GM19240 (cell line): ENCODE measurements around the gene ERC2.

Source experiments
- DNase-seq: peaks from one replicate; pipeline ENCODE4 v3.0.0; 2011; ENCODE audit warnings: low spot score; ENCODE audit not compliant: insufficient read length

ERC2 gene

GRCh38 chr3:55482496-55483195 lies 985.6 kb downstream of the ERC2 start:
- no peak for DNase-seq

DNA sequence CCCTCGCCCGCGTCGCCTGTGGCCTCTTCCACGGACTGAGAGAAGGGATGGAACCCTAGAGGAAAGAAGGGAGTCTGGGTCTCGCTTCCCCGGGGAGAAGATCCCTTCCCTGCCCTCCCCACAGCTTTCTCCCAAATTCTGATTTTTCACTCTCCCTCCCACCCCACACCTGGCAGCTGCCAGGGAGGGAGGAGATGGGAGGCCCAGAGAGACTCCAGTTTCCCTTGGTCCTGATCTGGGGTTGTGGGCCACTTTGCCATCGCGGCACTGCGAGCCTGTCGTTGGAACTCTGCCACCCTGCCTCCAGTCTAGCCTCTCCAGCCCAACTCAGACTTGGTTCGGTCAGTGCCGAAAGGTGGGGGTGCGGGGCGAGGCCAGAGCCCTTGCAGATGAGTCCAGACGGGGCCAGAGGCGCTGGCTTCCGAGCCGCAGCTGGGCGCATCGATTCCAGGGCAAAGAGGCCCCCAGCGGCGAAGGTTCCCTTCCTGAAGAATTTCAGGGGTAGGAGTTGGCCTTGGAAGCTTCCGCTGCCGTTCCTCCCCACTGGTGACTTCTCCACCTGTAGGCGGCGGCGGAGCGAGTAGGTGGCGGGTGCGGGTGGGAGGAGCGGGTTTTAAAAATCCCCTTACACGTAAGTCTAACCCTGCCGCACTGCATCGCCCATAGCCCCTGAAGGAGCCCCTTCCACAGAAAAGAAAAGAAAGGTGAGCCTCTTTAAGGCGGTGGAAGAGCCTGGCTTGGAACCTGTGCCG lies 986.3 kb downstream of the ERC2 start:
- DNase-seq, result no peak

DNA sequence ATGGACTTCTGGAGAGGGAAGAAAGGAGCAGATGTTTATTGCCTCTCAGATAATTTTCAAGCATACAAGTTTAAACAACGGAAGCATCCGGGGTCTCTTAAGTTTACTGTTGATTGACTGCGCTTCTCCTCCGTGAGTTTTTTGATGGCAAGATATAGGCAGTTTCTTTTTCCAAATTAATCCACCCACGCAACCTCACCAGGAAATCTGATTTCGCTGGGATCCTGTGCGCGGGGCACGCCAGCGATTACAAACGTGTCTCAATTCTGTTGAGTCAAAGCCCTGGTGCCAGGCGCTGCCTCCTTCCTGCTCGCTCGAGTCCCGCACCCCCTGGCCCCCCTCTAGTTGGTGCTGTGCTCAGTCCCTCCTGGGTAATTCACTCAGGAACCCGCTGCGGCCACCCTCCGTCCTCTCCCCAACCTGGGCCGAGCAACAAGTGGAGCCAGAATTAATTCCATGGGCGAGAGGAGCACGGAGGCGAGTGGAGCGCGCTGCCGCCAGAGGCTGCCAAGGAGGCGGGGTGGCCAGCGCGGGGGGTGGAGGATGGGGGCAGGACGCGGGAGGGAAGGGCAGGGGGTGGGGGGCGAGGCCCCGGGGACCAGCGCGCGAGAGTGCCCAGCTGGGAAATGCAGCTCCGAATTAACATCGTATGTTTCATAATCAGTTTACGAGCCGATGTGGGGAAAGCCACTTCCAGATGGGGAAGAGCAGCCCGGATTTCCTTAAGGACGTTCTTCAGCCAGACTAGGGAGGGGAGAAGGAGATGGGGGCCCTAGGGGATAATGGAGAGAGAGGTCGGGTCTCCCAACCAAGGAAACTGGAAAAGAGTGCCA lies 987.1 kb downstream of the ERC2 start:
- no peak for DNase-seq

DNA sequence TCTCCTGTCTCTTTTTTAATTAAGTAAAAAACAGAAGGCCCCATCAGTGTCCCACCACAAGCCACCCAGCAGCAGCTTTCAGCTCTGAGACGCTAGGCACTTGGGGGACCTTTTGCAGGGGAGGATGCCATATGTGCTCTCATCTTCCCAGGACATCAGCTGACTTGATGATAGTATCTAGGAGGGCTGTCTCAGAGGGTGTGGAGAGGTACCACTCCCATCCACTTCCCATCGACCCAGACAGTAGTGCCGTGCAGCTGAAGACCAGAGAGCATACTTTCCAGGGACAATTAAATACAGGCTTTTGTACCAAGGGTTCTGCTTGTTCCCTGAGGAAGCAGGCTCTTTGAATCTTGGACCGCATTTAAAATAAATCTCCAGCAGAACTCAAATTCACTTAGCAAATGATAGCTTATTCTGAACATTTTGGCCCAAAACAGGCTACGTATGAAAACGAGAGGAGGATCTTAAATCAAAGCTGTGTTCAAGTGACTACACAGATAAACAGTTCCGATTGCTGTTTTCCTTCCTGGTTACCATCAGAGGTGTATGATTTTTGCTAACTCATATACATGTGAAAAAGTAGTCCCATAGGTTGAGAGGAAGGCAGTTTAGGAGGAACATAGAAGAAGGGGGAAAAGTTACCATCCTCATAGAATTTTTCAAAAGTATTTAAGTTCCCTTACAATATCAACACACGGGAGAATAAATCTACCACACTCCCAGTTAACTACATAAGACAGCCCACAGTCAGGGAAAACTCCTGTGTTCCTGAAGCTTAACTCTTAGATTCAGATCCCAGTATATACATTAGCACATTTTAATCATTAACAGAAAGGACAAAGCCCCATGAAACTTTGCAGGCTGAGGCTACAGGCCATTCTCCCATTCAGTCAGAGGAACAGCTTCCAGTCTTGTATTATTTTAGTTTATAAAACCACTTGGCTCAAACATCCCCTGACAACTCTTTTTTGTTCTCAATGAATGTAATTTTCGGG lies 990.7 kb downstream of the ERC2 start:
- DNase-seq, result no peak

DNA sequence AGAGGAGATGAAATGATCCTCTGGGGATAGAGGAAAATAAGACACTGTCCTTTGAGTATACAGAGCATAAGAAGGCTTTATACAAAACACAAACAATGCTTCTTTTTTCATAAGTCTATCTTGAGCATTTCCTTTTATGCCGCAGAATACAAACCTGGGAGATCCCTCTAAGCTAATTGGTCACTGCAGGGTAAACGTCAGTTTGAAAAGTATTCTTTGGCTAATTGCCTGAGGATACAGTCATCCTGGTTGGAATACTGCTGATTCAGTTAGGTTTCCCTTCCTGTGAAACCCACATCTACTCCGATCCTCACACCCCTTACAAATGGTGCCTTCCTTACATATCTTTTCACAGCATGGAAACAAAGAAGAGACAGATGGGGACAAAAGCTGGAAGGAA lies 991.8 kb downstream of the ERC2 start:
- DNase-seq, result no peak

DNA sequence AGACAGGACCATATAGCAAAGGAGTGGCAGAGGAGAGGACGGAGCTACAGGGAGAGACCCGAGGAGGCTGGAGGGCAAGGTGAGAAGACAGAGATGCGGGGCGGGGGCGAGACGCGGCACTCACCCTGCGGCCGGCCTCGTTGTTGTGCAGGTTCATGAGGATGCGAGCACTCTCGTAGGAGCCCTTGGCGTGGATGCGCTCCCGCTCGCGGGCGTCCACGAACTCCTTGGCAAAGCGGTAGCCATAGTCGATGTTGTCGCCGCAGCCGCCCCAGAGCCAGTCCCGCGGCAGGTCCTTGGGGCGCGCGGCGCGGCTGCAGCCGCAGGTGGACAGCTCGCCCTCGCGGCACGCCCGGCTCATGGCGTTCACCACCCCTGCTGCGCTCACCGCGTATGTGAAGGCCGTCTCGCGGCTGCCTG lies 994.0 kb downstream of the ERC2 start:
- DNase-seq, result no peak

DNA sequence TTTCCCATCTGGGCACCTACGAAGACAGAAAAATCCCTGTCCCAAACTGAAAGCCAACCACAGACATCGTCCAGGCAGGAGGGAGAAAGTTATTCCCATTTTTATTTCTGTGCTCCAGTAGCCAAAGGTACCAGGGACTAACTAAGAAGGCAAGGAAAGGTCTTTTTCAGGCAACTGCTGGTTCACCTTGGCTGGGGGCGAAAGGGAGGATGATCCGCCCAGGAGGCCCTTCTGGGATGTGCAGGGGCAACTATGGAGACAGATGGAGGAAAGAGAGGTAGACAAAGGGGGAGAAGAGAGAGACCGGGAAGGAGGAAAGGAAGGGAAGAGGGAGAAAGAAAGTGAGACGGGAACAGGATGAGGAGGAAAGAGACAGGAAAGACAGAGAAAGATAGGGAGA lies 994.5 kb downstream of the ERC2 start:
- DNase-seq, result no peak

DNA sequence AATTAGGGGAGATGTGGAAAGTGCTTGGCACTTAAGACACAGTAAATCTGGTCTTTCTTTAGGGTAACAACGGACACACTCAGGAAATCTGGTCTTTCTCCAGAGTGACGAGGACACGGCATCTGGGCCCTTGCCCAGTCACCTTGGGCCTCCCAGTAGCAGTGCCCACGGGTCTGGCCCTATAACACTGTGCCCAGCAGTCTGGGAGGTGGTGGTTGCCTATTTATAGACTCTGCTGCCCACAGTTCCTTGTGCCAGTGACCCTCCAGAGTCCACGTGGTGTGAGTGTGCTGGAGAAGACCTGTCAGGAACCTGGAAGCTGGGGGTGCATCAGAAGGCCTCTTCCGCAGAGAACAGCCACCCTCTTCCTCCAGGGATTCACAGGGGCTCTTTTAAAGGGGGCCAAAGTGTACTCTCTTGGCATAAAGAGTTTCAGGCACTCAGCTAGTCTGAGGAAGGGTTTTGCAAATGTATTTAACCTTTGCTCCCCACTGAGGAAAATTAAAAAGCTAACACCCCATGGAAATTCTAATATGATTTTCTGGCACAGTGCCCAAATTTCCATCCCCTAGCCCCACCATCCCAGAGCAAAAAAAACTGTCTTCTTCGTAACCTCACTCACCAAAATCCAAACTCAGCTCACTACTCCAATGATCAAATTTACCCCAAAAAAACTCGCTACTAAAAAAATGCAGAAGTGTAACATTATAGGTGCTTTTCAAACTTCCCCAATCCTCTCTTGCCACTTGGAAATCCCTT lies 996.6 kb downstream of the ERC2 start:
- DNase-seq, result no peak

- DNase-seq, result no peak
Measured at GRCh38 chr3:55471084-55471483, 997.2 kb downstream of the ERC2 start.

- DNase-seq, result no peak
Measured at GRCh38 chr3:55469957-55470526, 998.2 kb downstream of the ERC2 start.

- no peak for DNase-seq
Measured at GRCh38 chr3:55468251-55468650, 1000.0 kb downstream of the ERC2 start.

GRCh38 chr3:55467099-55467498 lies 1001.2 kb downstream of the ERC2 start:
- no peak for DNase-seq

DNA sequence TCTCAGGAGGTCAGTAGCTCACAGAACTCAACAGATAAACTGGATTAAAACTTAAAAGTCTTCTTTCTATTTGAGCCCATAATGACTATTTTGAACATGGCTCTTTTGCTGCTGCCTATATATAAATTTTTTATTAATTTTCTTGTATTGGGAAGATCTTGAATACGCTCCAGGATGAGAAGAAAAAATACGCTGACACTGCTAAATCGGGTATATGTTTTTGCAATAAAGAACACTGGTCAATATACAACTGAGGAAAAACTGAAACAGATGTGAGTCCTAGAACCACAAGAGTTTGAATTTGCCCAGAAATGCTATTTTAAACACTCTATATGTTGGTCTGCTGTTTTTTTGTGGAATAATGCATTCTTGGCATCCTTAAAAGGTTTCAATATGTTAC lies 1001.7 kb downstream of the ERC2 start:
- DNase-seq, result no peak

DNA sequence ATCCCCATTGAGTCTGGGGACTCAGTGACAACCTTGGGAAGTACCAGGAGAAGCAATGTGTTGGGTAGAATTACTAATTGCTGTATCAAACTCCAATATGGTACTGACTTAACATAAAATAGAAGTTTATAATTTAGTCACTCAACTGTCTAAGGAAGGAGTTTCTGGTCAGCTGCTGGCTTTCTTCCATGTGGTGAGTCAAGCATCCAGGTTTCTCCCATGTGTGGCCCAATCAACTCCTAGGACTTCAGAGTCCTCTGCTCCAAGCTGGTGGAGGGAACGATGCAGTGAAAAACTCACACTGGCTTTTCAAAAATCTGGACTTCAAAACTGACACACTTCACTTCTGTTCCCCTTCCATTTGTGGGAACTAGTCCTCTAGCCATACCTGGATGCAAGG lies 1006.4 kb downstream of the ERC2 start:
- DNase-seq, result no peak

GRCh38 chr3:55459838-55460237 lies 1008.4 kb downstream of the ERC2 start:
- no peak for DNase-seq
